H1 (cell line): Measurements from ENCODE around the gene ZACN. TPM values are rescaled to one million over a fixed set of nuclear protein-coding genes. Genes with fewer than 3 reads are reported as not detected.

Experiments
- CTCF ChIP-seq, 3 experiments: IDR thresholded peaks; 1 replicate in 2 of 3; 2 replicates in 1 of 3; pipeline versions ENCODE4 v1.5.1 to v1.6.1; 2011; ENCODE audit warnings: low read length in 3 of 3, mild to moderate bottlenecking in 3 of 3, inconsistent platforms in 2 of 3, low read depth in 1 of 3, moderate library complexity in 1 of 3; ENCODE audit not compliant: insufficient read depth in 1 of 3; ENCODE audit errors: control extremely low read depth in 1 of 3
- RBBP5 ChIP-seq: IDR thresholded peaks from 2 replicates; pipeline ENCODE4 v1.7.1; 2012; ENCODE audit warnings: low read depth, mild to moderate bottlenecking, inconsistent platforms, low read length, moderate library complexity, borderline replicate concordance
- polyA plus RNA-seq, 7 experiments: library from polyadenylated mRNA; depleted of rRNA in 3 of 7; stranded (reverse) in 5 of 7; unstranded in 2 of 7; fragments of >200 nt in 5 of 7; fragments of 200-250 nt in 2 of 7; gene quantifications; 1 replicate in 5 of 7; 2 replicates in 1 of 7; 4 replicates in 1 of 7; pipeline versions ENCODE4 v1.2.1 to v1.2.3, GENCODE V29; 2011 to 2013; ENCODE audit warnings: missing spikeins in 2 of 7, mixed read lengths in 2 of 7
- total RNA-seq: library from RNA; stranded (reverse); fragmentation: NEBNext Ultra II Directional; extraction: Animal tissue kit (Norgen Biotek cat#: 25700); gene quantifications from 2 replicates; pipeline ENCODE4 v1.2.1, GENCODE V29; 2021

ZACN gene
- total and polyA plus RNA-seq, 2 of the 8 experiments (the other 6 are each of a cell fraction or from before 2014, with no cell fraction given) = 0.26 TPM; not detected in 1

GRCh38 chr17:76033139-76033538 is 45.8 kb upstream of the ZACN start (continued):
- no peak for TF ChIP-seq CTCF (IDR thresholded peaks at IDR 0.05; ENCODE audit: control extremely low read depth in 1 of 3, insufficient read depth in 1 of 3, low read depth in 1 of 3, low read length in 3 of 3)
- TF ChIP-seq RBBP5 = no peak
